Measurements from ENCODE around the gene CNGA3. TPM values are rescaled to one million over a fixed set of nuclear protein-coding genes. Genes with fewer than 3 reads are reported as not detected.
"Not testable (repeated sequence)": the region's sequence is repeated elsewhere in the genome, so short reads cannot be mapped to it uniquely, and the experiment has no call there.

Gene CNGA3
- 0.40 TPM for total RNA-seq
- polyA plus RNA-seq (ENCODE audit: insufficient read depth in 1 of 8, insufficient read length in 8 of 8, low replicate concordance in 1 of 8), result 1 to 10 TPM in 1 of 8 donors, under 1 TPM in 7; 0.35 to 1.5 (median 0.65) TPM
- long read RNA-seq, donor 1, result 0 reads
- long read RNA-seq, donor 2, result 0 reads
- long read RNA-seq, donor 3, result 0 reads
- long read RNA-seq, donor 4, result 0 reads
- long read RNA-seq, donor 5, result 0 reads
- long read RNA-seq, donor 6, result 0 reads
- long read RNA-seq, donor 7, result 0 reads
- long read RNA-seq, donor 8, result 0 reads
- long read RNA-seq, donor 9, result 0 reads
- long read RNA-seq, donor 10, result 0 reads
- long read RNA-seq, donor 11, result 0 reads

DNA sequence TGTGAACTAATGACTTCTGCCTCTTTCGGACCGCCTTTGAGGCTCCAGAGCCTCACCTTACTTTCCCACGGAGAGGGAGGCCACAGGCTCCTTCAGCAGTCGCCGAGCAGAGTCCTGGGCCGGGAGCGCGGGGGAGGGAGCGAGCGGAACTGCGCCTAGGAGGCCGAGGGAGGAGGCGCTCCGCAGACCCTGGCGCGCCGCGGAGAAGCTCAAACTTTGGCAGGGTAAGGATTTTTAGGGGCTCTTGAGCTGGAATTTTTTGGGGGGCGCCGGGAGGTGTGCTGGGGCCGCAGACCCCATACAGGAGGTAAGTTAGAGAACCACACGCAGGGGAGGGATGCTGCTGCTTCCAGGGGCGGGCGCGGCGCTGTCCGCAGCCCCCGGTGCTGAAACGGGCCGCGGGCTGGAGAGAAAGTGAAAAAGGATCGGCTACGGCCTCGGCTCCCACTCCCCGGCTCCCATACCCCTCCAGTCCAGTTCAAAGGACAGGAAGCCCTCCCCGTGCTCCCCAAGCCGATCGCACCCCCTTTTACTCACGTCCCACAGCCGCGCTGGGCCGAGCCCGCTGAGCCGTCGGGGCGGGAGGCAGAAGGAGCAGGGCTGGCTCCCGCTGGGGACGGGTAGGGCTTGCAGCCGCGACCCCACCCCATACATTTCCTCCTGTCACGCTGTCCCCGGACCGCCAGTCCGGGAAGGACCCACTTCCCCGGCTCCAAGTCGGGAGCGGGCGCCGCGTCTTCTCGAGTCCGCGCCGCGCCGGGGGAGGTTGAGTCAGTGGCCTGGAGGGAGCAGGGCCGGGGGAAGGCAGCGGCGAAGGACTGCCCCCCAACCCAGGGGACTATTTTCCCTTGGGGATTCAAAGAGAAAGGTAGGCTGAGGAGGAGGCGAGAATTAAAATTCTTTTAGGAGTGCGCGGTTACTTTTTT is at the start of gene CNGA3:
CNGA3 (plus strand) TSS at position 146 of the 926 bp plus-strand sequence. CDS start 23,520 bp downstream, outside the sequence.
- Histone ChIP-seq H3K36me3 (ENCODE audit: control insufficient read depth, insufficient read depth, low read length) (no peaks in the 10 kb centered on the region), H3K4me3 (ENCODE audit: low read length) (no peak within 1 kb of the TSS), H3K27me3 (ENCODE audit: control insufficient read depth, insufficient read depth, low read length) (peaks cover 48% of the 10 kb centered on the region), H3K4me1 (ENCODE audit: control insufficient read depth, insufficient read depth, low read length) (peaks cover 15% of the 10 kb centered on the region), H3K9me3 (replicated peaks; ENCODE audit: control insufficient read depth, low read depth, low read length) (no peaks in the 10 kb centered on the region), H3K27ac (ENCODE audit: low read length) (no peak within 1 kb of the TSS)
- under 1% methylated on average over 48 of the region's 72 CpGs for WGBS (ENCODE audit: insufficient coverage)
- peak; percentile 45 for DNase-seq

DNA sequence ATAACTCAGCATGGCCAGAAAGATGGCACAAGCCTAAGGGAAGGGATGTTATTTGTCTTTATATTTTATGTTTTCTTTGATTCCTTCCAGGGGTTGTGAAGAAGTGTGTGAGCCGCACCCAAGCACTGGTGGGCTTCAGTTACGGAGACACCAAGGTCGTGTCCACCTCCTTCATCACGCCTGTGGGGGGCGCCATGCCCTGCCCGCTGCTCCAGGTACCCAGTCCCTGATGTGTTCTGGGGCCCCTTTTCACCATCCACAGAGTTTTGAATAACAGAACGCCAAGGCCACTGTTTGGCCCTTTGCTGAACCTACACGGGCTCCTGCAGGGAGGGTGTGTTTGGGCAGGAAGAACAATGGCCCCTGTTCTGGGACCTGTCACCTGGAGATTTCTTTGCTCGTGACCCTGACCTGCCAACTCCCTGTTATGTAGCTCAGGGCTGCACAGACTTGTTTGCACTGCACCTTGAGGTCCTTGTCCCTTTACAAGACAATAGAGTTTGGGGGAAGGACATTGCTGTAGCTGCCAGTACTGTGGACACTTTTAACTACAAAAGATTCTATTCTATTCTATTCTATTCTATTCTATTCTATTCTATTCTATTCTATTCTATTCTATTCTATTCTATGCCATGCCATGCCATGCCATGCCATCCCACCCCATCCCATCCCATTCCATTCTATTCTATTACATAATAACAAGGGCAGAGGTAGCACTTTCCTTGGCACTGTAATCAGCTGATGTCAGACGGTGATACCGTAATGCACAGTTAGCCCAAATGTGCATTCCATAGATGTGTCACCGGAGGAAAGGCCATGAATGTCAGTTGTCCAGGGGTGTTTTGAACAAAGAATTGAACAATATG is 48.2 kb upstream of the CNGA3 start:
- Histone ChIP-seq H3K4me3 (ENCODE audit: low read length) (no peak overlapping the region), H3K27me3 (ENCODE audit: control insufficient read depth, insufficient read depth, low read length) (peaks cover 10% of the 10 kb centered on the region), H3K9me3 (replicated peaks; ENCODE audit: control insufficient read depth, low read depth, low read length) (no peaks in the 10 kb centered on the region), H3K36me3 (ENCODE audit: control insufficient read depth, insufficient read depth, low read length) (no peaks in the 10 kb centered on the region), H3K27ac (ENCODE audit: low read length) (no peak overlapping the region), H3K4me1 (ENCODE audit: control insufficient read depth, insufficient read depth, low read length) (no peaks in the 10 kb centered on the region)
- no peak for DNase-seq
- 60% methylated on average over 5 of the region's 12 CpGs for whole genome bisulfite sequencing (ENCODE audit: insufficient coverage)

DNA sequence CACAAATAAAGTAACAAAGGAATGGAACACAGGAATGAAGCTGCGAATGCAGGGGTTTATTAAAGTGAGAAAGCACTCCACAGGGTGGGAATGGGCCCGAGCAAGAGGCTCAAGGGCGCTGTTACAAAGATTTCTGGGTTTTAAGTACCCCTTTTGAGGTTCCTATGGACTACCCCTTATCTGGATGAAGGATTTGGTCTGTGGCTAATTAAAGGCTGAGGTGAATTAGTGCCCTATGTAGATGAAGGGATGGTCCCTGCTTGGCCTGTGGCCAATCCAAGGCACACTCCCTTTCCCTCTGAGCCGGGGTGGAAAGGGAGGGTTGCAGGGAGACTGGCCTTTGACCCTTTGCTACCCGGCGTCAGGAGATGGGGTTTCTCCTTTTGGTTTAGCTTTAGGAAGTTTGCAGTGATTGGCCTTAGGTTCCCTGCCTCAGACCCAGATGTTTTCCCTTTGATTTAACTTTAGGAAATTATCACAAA is 47.5 kb upstream of the CNGA3 start:
- Histone ChIP-seq H3K4me3 (ENCODE audit: low read length) (no peak overlapping the region), H3K27ac (ENCODE audit: low read length) (no peak overlapping the region), H3K27me3 (ENCODE audit: control insufficient read depth, insufficient read depth, low read length) (peaks cover 10% of the 10 kb centered on the region), H3K9me3 (replicated peaks; ENCODE audit: control insufficient read depth, low read depth, low read length) (no peaks in the 10 kb centered on the region), H3K36me3 (ENCODE audit: control insufficient read depth, insufficient read depth, low read length) (no peaks in the 10 kb centered on the region), H3K4me1 (ENCODE audit: control insufficient read depth, insufficient read depth, low read length) (no peaks in the 10 kb centered on the region)
- WGBS (ENCODE audit: insufficient coverage), result 60% methylated on average over 3 of the region's 6 CpGs
- DNase-seq, result no peak

DNA sequence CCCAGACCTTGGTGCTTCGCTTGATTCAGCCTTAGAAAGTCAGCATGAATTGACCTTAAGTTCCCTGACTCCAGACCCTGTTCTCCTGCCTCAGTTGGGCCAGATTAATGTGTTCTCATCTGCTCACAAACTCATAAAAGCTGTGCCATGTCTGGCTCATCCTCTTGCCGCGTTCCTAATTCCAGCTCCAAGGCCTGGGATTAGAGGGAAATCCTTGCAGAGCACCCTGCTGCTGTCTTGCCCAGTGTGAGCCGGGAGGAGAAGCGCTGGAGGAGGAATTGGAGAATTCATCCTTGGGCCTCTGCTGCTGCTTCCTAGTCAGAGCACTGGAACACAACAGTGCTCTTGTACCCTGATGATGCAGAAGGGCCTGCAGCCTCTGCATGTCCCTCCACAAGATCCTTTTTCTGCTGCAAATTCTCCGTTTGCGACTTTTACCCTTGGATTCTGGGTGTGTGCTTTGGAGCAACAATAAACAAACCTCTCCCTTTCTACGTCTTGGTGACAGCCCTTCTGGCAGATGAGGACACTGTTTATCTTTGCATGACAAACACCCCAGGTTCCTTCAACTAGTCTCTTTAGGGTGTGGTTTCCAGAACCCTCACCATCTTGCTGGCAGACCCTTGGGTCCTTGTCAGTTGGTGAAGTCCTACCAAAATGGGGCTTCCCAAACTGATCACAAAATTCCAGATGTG is 46.9 kb upstream of the CNGA3 start:
- Histone ChIP-seq H3K27me3 (ENCODE audit: control insufficient read depth, insufficient read depth, low read length) (peaks cover 10% of the 10 kb centered on the region), H3K27ac (ENCODE audit: low read length) (no peak overlapping the region), H3K4me3 (ENCODE audit: low read length) (no peak overlapping the region), H3K9me3 (replicated peaks; ENCODE audit: control insufficient read depth, low read depth, low read length) (no peaks in the 10 kb centered on the region), H3K4me1 (ENCODE audit: control insufficient read depth, insufficient read depth, low read length) (no peaks in the 10 kb centered on the region), H3K36me3 (ENCODE audit: control insufficient read depth, insufficient read depth, low read length) (no peaks in the 10 kb centered on the region)
- 42% methylated on average over 5 of the region's 8 CpGs for WGBS (ENCODE audit: insufficient coverage)
- no peak for DNase-seq

DNA sequence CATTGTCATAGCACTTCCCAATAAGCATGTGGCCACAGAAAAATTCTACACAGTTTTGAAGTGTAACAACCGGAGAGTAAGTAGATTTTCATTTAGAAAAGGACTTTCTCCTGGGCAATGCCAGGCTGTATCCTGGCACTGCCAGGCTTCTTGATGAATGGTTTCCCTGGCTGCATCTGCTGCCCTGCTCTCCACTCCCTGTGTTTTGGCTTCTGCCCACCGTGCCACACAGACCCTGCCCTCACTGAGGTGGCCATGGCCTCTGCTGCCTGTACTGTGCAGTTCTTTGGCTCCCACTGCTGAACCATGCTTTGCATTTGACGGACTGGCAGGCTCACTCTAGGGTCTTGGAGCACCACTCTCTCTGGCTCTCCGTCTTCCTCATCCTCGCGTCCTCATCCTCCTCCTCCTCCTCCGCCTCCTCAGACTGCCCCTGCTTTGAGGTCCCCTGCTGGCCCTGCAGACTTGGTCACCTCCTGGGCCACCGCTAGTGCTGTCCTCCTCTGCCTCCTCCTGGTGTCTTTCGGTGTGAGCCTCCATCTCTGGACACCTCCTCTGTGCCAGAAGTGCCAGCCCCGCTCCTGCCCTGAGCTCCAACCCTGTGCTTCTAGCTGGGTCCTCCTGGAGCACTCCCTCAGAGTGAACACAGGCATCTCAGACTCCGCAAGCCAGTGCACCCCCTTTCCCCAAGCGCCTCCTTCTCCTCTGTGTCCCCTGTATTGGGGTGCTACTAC is 45.9 kb upstream of the CNGA3 start:
- 89% methylated on average over 9 of the region's 12 CpGs for WGBS (ENCODE audit: insufficient coverage)

DNA sequence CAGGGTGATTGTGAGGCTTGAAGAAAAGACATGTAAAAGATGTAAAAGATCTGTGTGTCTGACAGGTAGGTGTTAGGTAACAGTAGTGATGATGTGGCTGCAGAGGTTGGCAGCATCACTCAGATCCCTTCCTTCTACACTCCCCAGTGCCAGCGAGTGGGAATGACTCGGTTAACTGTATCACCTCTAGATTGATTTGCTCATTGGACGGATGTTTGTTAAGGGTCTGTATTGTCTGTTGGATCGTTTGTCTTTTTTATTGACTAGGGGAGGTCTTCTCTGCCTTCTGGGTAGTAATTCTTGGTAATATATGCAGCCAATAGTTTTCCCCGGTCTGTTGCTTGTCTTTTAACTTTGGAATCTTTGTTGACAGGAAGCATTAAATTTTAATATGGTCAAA is 44.8 kb upstream of the CNGA3 start:
- H3K27me3 ChIP-seq (ENCODE audit: control insufficient read depth, insufficient read depth, low read length), result peaks cover 5% of the 10 kb centered on the region
- no peak for DNase-seq
- no peaks in the 10 kb centered on the region for H3K36me3 ChIP-seq (ENCODE audit: control insufficient read depth, insufficient read depth, low read length)
- WGBS (ENCODE audit: insufficient coverage), result no CpG with 5 or more reads among the region's 5 CpGs
- no peak overlapping the region for H3K27ac ChIP-seq (ENCODE audit: low read length)
- H3K4me1 ChIP-seq (ENCODE audit: control insufficient read depth, insufficient read depth, low read length), result no peaks in the 10 kb centered on the region
- no peaks in the 10 kb centered on the region for H3K9me3 ChIP-seq (replicated peaks; ENCODE audit: control insufficient read depth, low read depth, low read length)
- H3K4me3 ChIP-seq (ENCODE audit: low read length), result no peak overlapping the region

More for the DNA sequence above, 45.9 kb upstream of the CNGA3 start:
- no peaks in the 10 kb centered on the region for H3K36me3 ChIP-seq (ENCODE audit: control insufficient read depth, insufficient read depth, low read length)
- DNase-seq, result no peak
- H3K4me3 ChIP-seq (ENCODE audit: low read length), result no peak overlapping the region
- H3K27me3 ChIP-seq (ENCODE audit: control insufficient read depth, insufficient read depth, low read length), result peaks cover 7% of the 10 kb centered on the region
- H3K27ac ChIP-seq (ENCODE audit: low read length), result no peak overlapping the region
- H3K4me1 ChIP-seq (ENCODE audit: control insufficient read depth, insufficient read depth, low read length), result no peaks in the 10 kb centered on the region
- H3K9me3 ChIP-seq (replicated peaks; ENCODE audit: control insufficient read depth, low read depth, low read length), result no peaks in the 10 kb centered on the region

DNA sequence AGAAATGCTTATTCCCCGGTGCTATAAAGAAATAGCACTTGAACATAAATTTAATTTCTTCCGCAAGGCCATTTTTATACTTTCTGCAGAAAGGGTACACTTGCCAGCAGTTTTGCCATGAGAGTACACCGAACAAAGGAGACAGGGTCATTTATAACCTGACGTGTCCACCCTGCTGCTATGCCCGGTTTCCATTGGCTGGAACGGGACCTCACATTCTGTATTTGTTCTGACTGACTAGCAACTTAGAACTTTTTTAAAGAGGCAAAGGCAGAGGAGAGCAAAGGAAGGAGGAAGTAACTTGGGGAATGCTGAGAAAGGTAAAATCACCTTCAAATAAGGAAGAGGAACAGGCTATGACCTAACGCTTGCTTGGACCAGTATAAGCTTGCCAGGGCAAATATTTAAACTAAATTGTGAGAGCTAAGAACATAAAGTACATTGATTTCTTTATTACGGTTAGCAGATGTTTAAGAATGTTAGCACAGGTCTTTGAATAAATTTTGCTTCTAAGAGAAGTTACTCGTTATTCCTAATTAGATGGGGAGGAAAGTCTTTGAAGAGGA is 39.0 kb upstream of the CNGA3 start:
- not testable (repeated sequence) for H3K27me3 ChIP-seq (ENCODE audit: control insufficient read depth, insufficient read depth, low read length)

DNA sequence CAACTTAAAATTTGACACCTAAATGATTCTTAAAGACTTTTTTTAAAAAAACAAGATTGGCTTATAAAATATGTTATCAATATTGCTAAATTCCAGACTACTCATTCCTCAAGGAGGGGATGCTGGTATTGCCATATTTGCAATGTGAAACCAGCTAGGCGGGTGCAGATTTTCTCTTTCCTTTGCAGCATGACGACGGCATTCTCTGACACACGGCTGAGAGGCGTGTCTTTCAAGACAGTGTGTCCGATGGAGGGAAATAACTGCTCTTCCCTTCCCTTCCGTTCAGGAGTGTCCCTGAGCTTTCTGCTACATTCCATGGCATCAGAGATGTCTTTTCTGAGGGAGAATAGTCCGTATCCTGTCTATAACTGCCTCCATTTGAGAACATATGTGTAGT is 38.2 kb upstream of the CNGA3 start:
- no peak overlapping the region for H3K4me3 ChIP-seq (ENCODE audit: low read length)
- H3K27ac ChIP-seq (ENCODE audit: low read length), result no peak overlapping the region
- WGBS (ENCODE audit: insufficient coverage), result no CpG with 5 or more reads among the region's 8 CpGs
- peaks cover 6% of the 10 kb centered on the region for H3K27me3 ChIP-seq (ENCODE audit: control insufficient read depth, insufficient read depth, low read length)
- H3K36me3 ChIP-seq (ENCODE audit: control insufficient read depth, insufficient read depth, low read length), result no peaks in the 10 kb centered on the region
- no peak for DNase-seq
- H3K9me3 ChIP-seq (replicated peaks; ENCODE audit: control insufficient read depth, low read depth, low read length), result no peaks in the 10 kb centered on the region
- no peaks in the 10 kb centered on the region for H3K4me1 ChIP-seq (ENCODE audit: control insufficient read depth, insufficient read depth, low read length)

More for the DNA sequence above, 39.0 kb upstream of the CNGA3 start:
- 88% methylated on average over 4 of the region's 9 CpGs for WGBS (ENCODE audit: insufficient coverage)
- not testable (repeated sequence) for H3K4me1 ChIP-seq (ENCODE audit: control insufficient read depth, insufficient read depth, low read length); H3K4me3 ChIP-seq (ENCODE audit: low read length); H3K9me3 ChIP-seq (replicated peaks; ENCODE audit: control insufficient read depth, low read depth, low read length); DNase-seq; H3K36me3 ChIP-seq (ENCODE audit: control insufficient read depth, insufficient read depth, low read length); H3K27ac ChIP-seq (ENCODE audit: low read length)

DNA sequence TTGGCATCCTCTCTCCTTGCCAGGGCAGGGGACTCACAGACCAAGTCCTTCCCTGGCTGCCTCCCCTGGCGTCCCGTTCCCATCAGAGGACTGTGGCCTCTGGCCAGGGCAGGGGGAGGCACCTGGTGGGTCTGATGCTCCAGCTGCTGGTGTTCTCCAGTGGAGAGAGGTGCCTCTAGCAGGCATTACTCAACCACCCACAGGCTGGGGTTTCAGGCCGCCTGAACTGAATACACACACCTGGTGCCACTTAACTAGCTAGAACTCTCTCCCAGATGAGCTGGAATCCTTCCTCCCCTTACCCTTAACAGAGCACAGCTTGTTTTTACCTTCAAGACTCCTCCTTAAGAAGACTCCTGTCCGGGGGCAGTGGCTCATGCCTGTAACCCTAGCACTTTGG is 37.7 kb upstream of the CNGA3 start:
- peaks cover 6% of the 10 kb centered on the region for H3K27me3 ChIP-seq (ENCODE audit: control insufficient read depth, insufficient read depth, low read length)
- H3K27ac ChIP-seq (ENCODE audit: low read length), result no peak overlapping the region
- 33% methylated on average over 3 of the region's 4 CpGs for WGBS (ENCODE audit: insufficient coverage)
- no peaks in the 10 kb centered on the region for H3K36me3 ChIP-seq (ENCODE audit: control insufficient read depth, insufficient read depth, low read length)
- no peak overlapping the region for H3K4me3 ChIP-seq (ENCODE audit: low read length)
- H3K4me1 ChIP-seq (ENCODE audit: control insufficient read depth, insufficient read depth, low read length), result no peaks in the 10 kb centered on the region
- no peaks in the 10 kb centered on the region for H3K9me3 ChIP-seq (replicated peaks; ENCODE audit: control insufficient read depth, low read depth, low read length)
- DNase-seq, result no peak

Data from muscle of leg (tissue), 16 donors.